Measurements from ENCODE around the gene RNF222.

GRCh38 chr17:8368193-8368592 lies 29.4 kb downstream of the RNF222 start:
- TF ChIP-seq CTCF (IDR thresholded peaks at IDR 0.05) (no peak), RAD21 (IDR thresholded peaks at IDR 0.05; ENCODE audit: low read length) (no peak), REST (IDR thresholded peaks at IDR 0.05; ENCODE audit: low read depth, low read length) (no peak), RCOR1 (IDR thresholded peaks at IDR 0.05; ENCODE audit: low read length) (no peak), SMC3 (IDR thresholded peaks at IDR 0.05; ENCODE audit: low read depth, low read length) (no peak), EZH2phosphoT487 (IDR thresholded peaks at IDR 0.05; ENCODE audit: borderline replicate concordance, low read depth) (no peak), RFX5 (IDR thresholded peaks at IDR 0.05; ENCODE audit: low read length) (no peak)

All from SK-N-SH (cell line).